ENCODE results near the gene TAF4.

The TAF4 gene

GRCh38 chr20:62044631-62045030 is 21.1 kb downstream of the TAF4 start:
- DNase-seq (ENCODE audit: low read depth in 2 of 2) = no peak

- no peak for DNase-seq (ENCODE audit: low read depth in 2 of 2)
Observed at GRCh38 chr20:62043131-62043914, 22.4 kb downstream of the TAF4 start.

GRCh38 chr20:62042025-62042820 is 23.5 kb downstream of the TAF4 start:
- no peak for DNase-seq (ENCODE audit: low read depth in 2 of 2)

- DNase-seq (ENCODE audit: low read depth in 2 of 2) = no peak
Observed at GRCh38 chr20:62040933-62041332, 24.7 kb downstream of the TAF4 start.

GRCh38 chr20:62040381-62040922 is 25.2 kb downstream of the TAF4 start:
- no peak for DNase-seq (ENCODE audit: low read depth in 2 of 2)

GRCh38 chr20:62039738-62040137 is 25.9 kb downstream of the TAF4 start:
- no peak for DNase-seq (ENCODE audit: low read depth in 2 of 2)

GRCh38 chr20:62032609-62033368 is 32.9 kb downstream of the TAF4 start:
- DNase-seq (ENCODE audit: low read depth in 2 of 2) = no peak

GRCh38 chr20:62031462-62032092 is 34.1 kb downstream of the TAF4 start:
- DNase-seq (ENCODE audit: low read depth in 2 of 2) = no peak

- DNase-seq (ENCODE audit: low read depth in 2 of 2) = no peak
Observed at GRCh38 chr20:62030834-62031434, 34.7 kb downstream of the TAF4 start.

- DNase-seq (ENCODE audit: low read depth in 2 of 2) = no peak
Observed at GRCh38 chr20:62030357-62030756, 35.3 kb downstream of the TAF4 start.

GRCh38 chr20:62029949-62030348 is 35.7 kb downstream of the TAF4 start:
- no peak for DNase-seq (ENCODE audit: low read depth in 2 of 2)

GRCh38 chr20:62029296-62029695 is 36.4 kb downstream of the TAF4 start:
- no peak for DNase-seq (ENCODE audit: low read depth in 2 of 2)

GRCh38 chr20:62028384-62028783 is 37.3 kb downstream of the TAF4 start:
- no peak for DNase-seq (ENCODE audit: low read depth in 2 of 2)

GRCh38 chr20:62027698-62028321 is 37.9 kb downstream of the TAF4 start:
- no peak for DNase-seq (ENCODE audit: low read depth in 2 of 2)

- no peak for DNase-seq (ENCODE audit: low read depth in 2 of 2)
Observed at GRCh38 chr20:62027116-62027515, 38.6 kb downstream of the TAF4 start.

GRCh38 chr20:62026564-62026856 is 39.2 kb downstream of the TAF4 start:
- no peak for DNase-seq (ENCODE audit: low read depth in 2 of 2)

GRCh38 chr20:62025832-62026563 is 39.7 kb downstream of the TAF4 start:
- DNase-seq (ENCODE audit: low read depth in 2 of 2) = no peak

- DNase-seq (ENCODE audit: low read depth in 2 of 2) = no peak
Observed at GRCh38 chr20:62025394-62025793, 40.3 kb downstream of the TAF4 start.

- DNase-seq (ENCODE audit: low read depth in 2 of 2) = no peak
Observed at GRCh38 chr20:62023935-62024334, 41.7 kb downstream of the TAF4 start.

- DNase-seq (ENCODE audit: low read depth in 2 of 2) = no peak
Observed at GRCh38 chr20:62022575-62023139, 43.0 kb downstream of the TAF4 start.
